ENCODE results near the gene HIVEP2.

- TF ChIP-seq EZH2 (IDR thresholded peaks at IDR 0.05; ENCODE audit: low read length, missing control alignments) = no peak
- TF ChIP-seq, protein P1, sequence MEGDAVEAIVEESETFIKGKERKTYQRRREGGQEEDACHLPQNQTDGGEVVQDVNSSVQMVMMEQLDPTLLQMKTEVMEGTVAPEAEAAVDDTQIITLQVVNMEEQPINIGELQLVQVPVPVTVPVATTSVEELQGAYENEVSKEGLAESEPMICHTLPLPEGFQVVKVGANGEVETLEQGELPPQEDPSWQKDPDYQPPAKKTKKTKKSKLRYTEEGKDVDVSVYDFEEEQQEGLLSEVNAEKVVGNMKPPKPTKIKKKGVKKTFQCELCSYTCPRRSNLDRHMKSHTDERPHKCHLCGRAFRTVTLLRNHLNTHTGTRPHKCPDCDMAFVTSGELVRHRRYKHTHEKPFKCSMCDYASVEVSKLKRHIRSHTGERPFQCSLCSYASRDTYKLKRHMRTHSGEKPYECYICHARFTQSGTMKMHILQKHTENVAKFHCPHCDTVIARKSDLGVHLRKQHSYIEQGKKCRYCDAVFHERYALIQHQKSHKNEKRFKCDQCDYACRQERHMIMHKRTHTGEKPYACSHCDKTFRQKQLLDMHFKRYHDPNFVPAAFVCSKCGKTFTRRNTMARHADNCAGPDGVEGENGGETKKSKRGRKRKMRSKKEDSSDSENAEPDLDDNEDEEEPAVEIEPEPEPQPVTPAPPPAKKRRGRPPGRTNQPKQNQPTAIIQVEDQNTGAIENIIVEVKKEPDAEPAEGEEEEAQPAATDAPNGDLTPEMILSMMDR (conservative IDR thresholded peaks at IDR 0.05 in 1 of 2, IDR thresholded peaks at IDR 0.05 in 1 of 2; ENCODE audit: low read depth in 1 of 2, low read length in 2 of 2) = no peak
These were observed 148.4 kb downstream of the HIVEP2 start for GRCh38 chr6:142796571-142796970.

Measured in fibroblast of lung (primary cell).